DLD1 (cell line): ENCODE data around the gene MYO6.

Experiments used
- in situ Hi-C: cut with HindIII; loops from 2 replicates; pipeline ENCODE4 v1.10.0; 2017; ENCODE audit warnings: low sequenced_read_pairs

MYO6 gene

GRCh38 chr6:75940564-75940963 is 191.5 kb downstream of the MYO6 start:
- in situ Hi-C loops: no loop called here

- in situ Hi-C loops: no loop called here
Observed at GRCh38 chr6:75941509-75941908, 192.5 kb downstream of the MYO6 start.

GRCh38 chr6:75943381-75943780 is 194.3 kb downstream of the MYO6 start:
- in situ Hi-C loops: no loop called here

- in situ Hi-C loops: no loop called here
Observed at GRCh38 chr6:75946146-75946831, 197.2 kb downstream of the MYO6 start.

DNA sequence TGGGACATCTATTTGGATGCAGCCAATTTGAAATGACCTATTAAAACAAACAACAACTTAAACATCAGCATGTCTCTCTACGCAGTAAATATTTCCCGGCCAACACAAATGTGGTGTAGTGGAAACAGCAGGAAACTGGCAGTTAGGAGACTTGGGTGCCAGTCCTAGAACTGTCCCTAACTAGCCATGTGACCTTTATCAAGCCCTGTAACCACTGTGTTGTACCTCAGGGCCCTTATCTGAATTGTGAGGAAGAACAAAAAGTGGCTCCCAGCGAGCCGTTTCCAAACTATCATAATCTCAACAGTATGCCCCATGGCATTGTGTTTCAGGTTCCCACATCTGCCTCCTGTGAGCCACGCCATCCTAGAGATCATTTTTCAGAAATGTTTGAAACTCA is 198.9 kb downstream of the MYO6 start:
- in situ Hi-C loops: no loop called here

GRCh38 chr6:75952128-75952527 is 203.1 kb downstream of the MYO6 start:
- in situ Hi-C loops: no loop called here

GRCh38 chr6:75963569-75963968 is 214.5 kb downstream of the MYO6 start:
- in situ Hi-C loops: no loop called here

DNA sequence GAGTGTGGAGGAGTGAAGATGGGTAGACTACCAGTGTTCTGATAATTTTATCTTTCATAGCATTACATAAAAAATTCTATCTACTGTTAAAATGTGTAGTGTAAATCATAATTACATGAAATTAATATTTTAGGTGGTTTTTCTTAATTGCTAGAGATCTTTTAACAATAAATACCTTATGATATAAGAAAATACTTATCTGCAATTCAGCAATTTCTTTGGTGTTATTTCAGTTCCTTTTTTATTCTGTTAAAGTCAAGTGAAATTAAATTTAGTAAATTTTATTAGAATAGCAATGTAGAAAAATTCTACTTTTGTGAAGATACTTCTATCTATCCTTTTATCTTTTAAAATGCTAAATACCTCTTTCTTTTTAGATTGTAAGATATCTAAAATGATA is 219.1 kb downstream of the MYO6 start:
- in situ Hi-C loops: no loop called here
